A673 (cell line): Measurements from ENCODE around the gene ADGRD1. TPM values are rescaled to one million over a fixed set of nuclear protein-coding genes. Genes with fewer than 3 reads are reported as not detected.
A peak's percentile ranks its signal among the peaks of the same experiment; 100 is the strongest.

Experiments used
- BruUV-seq: library from RNA; stranded (reverse); fragments of 400-500 nt; replicated peaks from 2 replicates; lab custom pipeline; 2021; lab: Mats Ljungman, UMichigan
- CTCF ChIA-PET: fragments of 300-600 bp; sonication (Branson Sonifier 250); formaldehyde crosslinking; loops from one replicate; lab custom pipeline; 2022; ENCODE audit warnings: antibody characterized with exemption; lab: Charles Lee
- POLR2A ChIA-PET: fragments of 300-600 bp; sonication (Branson Sonifier 250); formaldehyde crosslinking; loops from one replicate; lab custom pipeline; 2022; ENCODE audit warnings: antibody characterized with exemption; ENCODE audit not compliant: low non-redundant PET; lab: Charles Lee
- DNase-seq: peaks from one replicate; pipeline ENCODE4 v3.0.0-alpha.2; 2015; ENCODE audit warnings: low spot score
- H3K27ac ChIP-seq: fragments of 200-600 bp; sonication (generic); 2 replicates; pipeline ENCODE4 v1.5.1; 2016; ENCODE audit warnings: mixed run types, low read depth, mild to moderate bottlenecking, mixed read lengths, antibody characterized with exemption, low read length; ENCODE audit not compliant: poor library complexity, severe bottlenecking
- H3K27me3 ChIP-seq: fragments of 200-600 bp; sonication (generic); replicated peaks from 2 replicates; pipeline ENCODE4 v1.6.1; 2017; ENCODE audit warnings: mixed run types, low read depth, mild to moderate bottlenecking, mixed read lengths, antibody characterized with exemption, low read length; ENCODE audit not compliant: insufficient read depth, poor library complexity
- H3K36me3 ChIP-seq: fragments of 200-600 bp; sonication (generic); 2 replicates; pipeline ENCODE4 v1.6.1; 2016; ENCODE audit warnings: mixed run types, mild to moderate bottlenecking, mixed read lengths, antibody characterized with exemption, low read length; ENCODE audit not compliant: insufficient read depth, poor library complexity, severe bottlenecking
- H3K4me1 ChIP-seq: fragments of 200-600 bp; sonication (generic); 2 replicates; pipeline ENCODE4 v1.6.1; 2017; ENCODE audit warnings: mixed run types, mild to moderate bottlenecking, mixed read lengths, antibody characterized with exemption, low read length; ENCODE audit not compliant: insufficient read depth, poor library complexity, severe bottlenecking
- H3K4me3 ChIP-seq: fragments of 200-600 bp; sonication (generic); 2 replicates; pipeline ENCODE4 v1.5.1; 2016; ENCODE audit warnings: low read depth, mixed run types, mild to moderate bottlenecking, mixed read lengths, low read length; ENCODE audit not compliant: poor library complexity, severe bottlenecking
- H3K9me3 ChIP-seq: fragments of 200-600 bp; sonication (generic); 2 replicates; pipeline ENCODE4 v1.6.1; 2016; ENCODE audit warnings: mixed run types, low read depth, mild to moderate bottlenecking, mixed read lengths, antibody characterized with exemption, low read length; ENCODE audit not compliant: poor library complexity, severe bottlenecking
- EZH2 ChIP-seq: fragments of 200-600 bp; sonication (generic); IDR thresholded peaks from 2 replicates; pipeline ENCODE4 v1.6.1; 2017; ENCODE audit warnings: borderline replicate concordance, low read depth, mild to moderate bottlenecking, mixed read lengths, antibody characterized with exemption, low read length; ENCODE audit not compliant: poor library complexity, severe bottlenecking
- intact Hi-C: fragments of 100-400 bp; cut with micrococcal nuclease; formaldehyde crosslinking; loops from one replicate; pipeline ENCODE4 v1.10.0; 2022; ENCODE audit not compliant: unreplicated experiment
- total RNA-seq: library from RNA; stranded (reverse); gene quantifications from 2 replicates; pipeline ENCODE4 v1.2.3, GENCODE V29; 2021
- TF ChIP-seq, protein P1 (sequence below): fragments of 300-800, 200-600 bp; sonication (generic); conservative IDR thresholded peaks from 2 replicates; pipeline ENCODE4 v1.5.1; 2017; ENCODE audit warnings: low read depth, mild to moderate bottlenecking, antibody characterized with exemption, low read length, moderate library complexity, mixed read lengths

The ADGRD1 gene
- total RNA-seq, 1 experiment from 2014 or later, result not detected

DNA sequence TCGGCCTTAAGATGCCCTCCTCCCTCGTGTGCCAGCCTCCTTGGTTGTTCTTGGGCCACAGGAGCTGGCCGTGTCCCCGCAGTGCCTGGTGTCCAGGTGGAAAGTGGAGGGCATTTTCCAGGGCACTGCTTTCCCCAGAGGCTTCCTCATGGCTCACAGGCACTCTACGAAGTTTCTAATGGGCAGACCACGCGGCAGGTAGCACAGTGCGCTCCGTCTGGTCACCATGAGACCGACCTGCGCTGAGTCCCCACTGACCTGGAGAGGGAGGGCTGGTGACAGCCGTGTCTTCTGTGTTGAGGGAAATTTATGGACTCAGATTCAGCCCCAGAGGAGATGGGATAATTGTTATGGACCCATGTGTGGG lies 186.3 kb downstream of the ADGRD1 start:
- TF ChIP-seq, protein P1, sequence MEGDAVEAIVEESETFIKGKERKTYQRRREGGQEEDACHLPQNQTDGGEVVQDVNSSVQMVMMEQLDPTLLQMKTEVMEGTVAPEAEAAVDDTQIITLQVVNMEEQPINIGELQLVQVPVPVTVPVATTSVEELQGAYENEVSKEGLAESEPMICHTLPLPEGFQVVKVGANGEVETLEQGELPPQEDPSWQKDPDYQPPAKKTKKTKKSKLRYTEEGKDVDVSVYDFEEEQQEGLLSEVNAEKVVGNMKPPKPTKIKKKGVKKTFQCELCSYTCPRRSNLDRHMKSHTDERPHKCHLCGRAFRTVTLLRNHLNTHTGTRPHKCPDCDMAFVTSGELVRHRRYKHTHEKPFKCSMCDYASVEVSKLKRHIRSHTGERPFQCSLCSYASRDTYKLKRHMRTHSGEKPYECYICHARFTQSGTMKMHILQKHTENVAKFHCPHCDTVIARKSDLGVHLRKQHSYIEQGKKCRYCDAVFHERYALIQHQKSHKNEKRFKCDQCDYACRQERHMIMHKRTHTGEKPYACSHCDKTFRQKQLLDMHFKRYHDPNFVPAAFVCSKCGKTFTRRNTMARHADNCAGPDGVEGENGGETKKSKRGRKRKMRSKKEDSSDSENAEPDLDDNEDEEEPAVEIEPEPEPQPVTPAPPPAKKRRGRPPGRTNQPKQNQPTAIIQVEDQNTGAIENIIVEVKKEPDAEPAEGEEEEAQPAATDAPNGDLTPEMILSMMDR, result no peak
- TF ChIP-seq EZH2, result no peak
- no peak for DNase-seq
- Histone ChIP-seq H3K4me3 (no peak overlapping the region), H3K27me3 (no peaks in the 10 kb centered on the region), H3K27ac (no peak overlapping the region), H3K9me3 (no peaks in the 10 kb centered on the region), H3K36me3 (no peaks in the 10 kb centered on the region), H3K4me1 (no peaks in the 10 kb centered on the region)
- intact Hi-C loops, result no loop called here
- POLR2A ChIA-PET, result no interaction called here
- CTCF ChIA-PET, result no interaction called here
- no TSS peak for BruUV-seq

DNA sequence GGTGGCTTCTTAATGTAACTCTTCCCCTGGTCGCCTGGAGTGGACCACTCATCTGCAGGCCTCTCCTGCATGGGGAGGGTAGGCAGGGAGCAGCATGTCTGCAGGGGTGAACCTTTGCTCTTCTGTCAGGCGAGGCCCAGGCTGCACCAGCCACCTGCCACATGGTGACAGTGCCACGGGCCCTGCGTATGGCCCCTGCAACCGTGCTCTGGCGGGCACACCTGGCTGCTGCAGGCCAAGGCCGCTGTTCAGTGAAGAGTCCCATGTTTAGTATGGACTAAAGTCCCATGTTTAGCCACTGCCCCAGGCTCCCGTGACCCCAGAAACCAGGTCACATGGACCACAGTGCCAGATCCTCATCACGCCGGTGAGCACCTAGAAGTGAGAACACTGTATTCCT lies 187.0 kb downstream of the ADGRD1 start:
- DNase-seq, result no peak
- no TSS peak for BruUV-seq
- no peaks in the 10 kb centered on the region for H3K9me3 ChIP-seq
- H3K27ac ChIP-seq, result no peak overlapping the region
- H3K36me3 ChIP-seq, result no peaks in the 10 kb centered on the region
- intact Hi-C loops, result no loop called here
- no peak overlapping the region for H3K4me3 ChIP-seq
- H3K27me3 ChIP-seq, result no peaks in the 10 kb centered on the region
- TF ChIP-seq, protein P1, result no peak
- no peak for TF ChIP-seq EZH2
- ChIA-PET CTCF (no interaction called here), POLR2A (no interaction called here)
- H3K4me1 ChIP-seq, result no peaks in the 10 kb centered on the region

DNA sequence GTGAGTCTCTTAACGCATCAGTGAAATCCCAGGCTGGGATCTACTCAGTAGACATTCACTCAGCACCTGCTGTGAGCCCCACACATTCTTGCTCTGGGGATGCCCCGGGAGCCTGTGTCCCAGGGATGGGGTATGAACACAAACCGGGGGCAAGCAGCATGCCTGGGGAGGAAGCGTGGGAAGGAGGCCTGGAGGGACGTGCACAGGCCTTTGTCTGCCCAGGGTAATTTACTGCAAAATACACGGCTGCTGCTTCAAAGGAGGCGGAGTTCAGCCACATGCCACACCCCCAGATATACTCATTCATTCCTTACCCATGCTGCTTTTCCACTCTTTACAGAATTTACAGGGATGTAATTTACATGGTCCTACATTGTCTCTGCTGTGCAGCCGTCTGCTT lies 187.8 kb downstream of the ADGRD1 start:
- no peak overlapping the region for H3K27ac ChIP-seq
- H3K27me3 ChIP-seq, result no peaks in the 10 kb centered on the region
- ChIA-PET CTCF (no interaction called here), POLR2A (no interaction called here)
- no TSS peak for BruUV-seq
- intact Hi-C loops, result no loop called here
- TF ChIP-seq EZH2, result no peak
- TF ChIP-seq, protein P1, result no peak
- H3K9me3 ChIP-seq, result no peaks in the 10 kb centered on the region
- no peak overlapping the region for H3K4me3 ChIP-seq
- no peaks in the 10 kb centered on the region for H3K4me1 ChIP-seq
- H3K36me3 ChIP-seq, result no peaks in the 10 kb centered on the region
- DNase-seq, result peak; percentile 23
